ENCODE measurements around the gene TM7SF3. TPM values are rescaled to one million over a fixed set of nuclear protein-coding genes. Genes with fewer than 3 reads are reported as not detected.

Gene TM7SF3
- total RNA-seq, 1 donor from 2014 or later: 426 TPM

DNA sequence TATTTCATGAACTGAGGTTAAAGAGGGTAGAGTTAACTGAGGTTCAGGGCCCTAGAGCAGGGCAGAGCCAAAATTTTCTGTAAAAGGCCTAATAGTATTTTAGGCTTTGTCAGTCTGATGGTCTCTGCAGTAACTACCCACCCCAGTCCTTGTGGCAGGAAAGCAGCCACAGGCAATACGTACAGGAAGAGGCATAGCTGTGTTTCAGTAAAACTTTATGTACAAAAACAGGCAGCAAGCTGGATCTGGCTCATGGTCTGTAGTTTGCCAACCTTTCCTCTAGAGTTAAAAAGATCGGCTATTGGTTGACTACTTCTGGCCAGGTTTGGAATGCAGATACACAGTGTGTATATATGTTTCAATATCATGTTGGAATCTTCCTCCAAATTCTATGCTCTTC, 17.2 kb downstream of the TM7SF3 start:
- no peak for DNase-seq (ENCODE audit: low read depth)
- no peak for FAIRE-seq
- Histone ChIP-seq H3K27me3 (ENCODE audit: control insufficient read depth, insufficient read depth, low read length) (no peaks in the 10 kb centered on the region), H3K4me3 (ENCODE audit: low read depth, low read length) (no peak overlapping the region), H3K36me3 (ENCODE audit: control insufficient read depth, insufficient read depth, low read length) (peaks cover 18% of the 10 kb centered on the region)
- TF ChIP-seq, protein P1, sequence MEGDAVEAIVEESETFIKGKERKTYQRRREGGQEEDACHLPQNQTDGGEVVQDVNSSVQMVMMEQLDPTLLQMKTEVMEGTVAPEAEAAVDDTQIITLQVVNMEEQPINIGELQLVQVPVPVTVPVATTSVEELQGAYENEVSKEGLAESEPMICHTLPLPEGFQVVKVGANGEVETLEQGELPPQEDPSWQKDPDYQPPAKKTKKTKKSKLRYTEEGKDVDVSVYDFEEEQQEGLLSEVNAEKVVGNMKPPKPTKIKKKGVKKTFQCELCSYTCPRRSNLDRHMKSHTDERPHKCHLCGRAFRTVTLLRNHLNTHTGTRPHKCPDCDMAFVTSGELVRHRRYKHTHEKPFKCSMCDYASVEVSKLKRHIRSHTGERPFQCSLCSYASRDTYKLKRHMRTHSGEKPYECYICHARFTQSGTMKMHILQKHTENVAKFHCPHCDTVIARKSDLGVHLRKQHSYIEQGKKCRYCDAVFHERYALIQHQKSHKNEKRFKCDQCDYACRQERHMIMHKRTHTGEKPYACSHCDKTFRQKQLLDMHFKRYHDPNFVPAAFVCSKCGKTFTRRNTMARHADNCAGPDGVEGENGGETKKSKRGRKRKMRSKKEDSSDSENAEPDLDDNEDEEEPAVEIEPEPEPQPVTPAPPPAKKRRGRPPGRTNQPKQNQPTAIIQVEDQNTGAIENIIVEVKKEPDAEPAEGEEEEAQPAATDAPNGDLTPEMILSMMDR (IDR thresholded peaks at IDR 0.05; ENCODE audit: insufficient read depth, low read length, severe bottlenecking): no peak

DNA sequence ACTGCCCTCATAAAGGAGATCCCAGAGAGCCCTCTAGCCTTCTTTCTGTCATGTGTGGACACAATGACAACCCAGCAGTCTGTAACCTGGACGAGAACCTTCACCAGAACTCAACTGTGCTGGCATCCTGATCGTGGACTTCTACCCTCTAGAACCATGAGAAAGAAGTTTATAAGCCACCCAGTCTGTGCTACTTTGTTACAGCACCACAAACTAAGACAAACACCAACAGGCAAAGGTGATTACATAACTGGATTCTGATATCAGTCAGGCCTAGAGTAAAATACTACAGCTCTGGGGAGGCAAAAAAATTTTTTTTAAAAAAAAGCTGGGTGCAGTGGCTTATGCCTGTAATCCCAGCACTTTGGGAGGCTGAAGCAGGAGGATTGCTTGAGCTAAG, 18.5 kb downstream of the TM7SF3 start:
- TF ChIP-seq, protein P1 (IDR thresholded peaks at IDR 0.05; ENCODE audit: insufficient read depth, low read length, severe bottlenecking): no peak
- FAIRE-seq (no peak), DNase-seq (ENCODE audit: low read depth) (no peak)
- peaks cover 20% of the 10 kb centered on the region for H3K36me3 ChIP-seq (ENCODE audit: control insufficient read depth, insufficient read depth, low read length)
- no peaks in the 10 kb centered on the region for H3K27me3 ChIP-seq (ENCODE audit: control insufficient read depth, insufficient read depth, low read length)
- H3K4me3 ChIP-seq (ENCODE audit: low read depth, low read length): no peak overlapping the region

DNA sequence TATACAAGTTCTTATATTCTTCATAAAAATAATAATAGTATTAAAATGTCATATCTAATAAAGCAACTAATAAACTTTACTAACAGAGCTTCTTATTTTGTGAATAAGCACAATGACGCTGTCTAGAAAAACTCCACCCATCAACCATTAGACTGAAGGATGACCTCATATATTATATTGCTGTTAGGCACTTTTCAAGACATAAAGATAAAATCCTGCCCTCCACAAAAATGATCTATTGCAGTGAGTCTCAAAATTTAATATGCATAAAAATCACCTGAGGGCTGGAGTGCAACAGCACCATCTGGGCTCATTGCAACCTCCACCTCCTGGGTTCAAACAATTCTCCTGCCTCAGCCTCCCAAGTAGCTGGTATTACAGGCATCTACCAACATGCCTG, 20.1 kb downstream of the TM7SF3 start:
- no peak for FAIRE-seq

DNA sequence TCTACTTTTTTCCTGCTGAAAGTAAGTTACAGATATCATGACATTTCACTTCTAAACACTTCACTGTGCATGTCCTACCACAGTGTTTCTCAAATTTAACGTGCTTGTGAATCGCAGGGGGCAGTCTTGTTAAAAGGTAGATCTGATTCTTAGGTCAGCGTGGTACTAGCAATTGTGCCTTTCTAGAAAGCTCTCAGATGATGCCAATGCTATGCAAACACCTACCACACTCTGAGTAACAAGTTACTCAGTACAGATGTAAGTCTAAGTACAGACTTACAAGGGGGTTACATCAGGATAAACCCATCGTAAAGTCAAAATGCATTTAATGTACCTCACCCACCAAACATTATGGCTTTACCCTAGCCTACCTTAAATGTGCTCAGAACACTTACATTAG, 22.4 kb downstream of the TM7SF3 start:
- Histone ChIP-seq H3K36me3 (ENCODE audit: control insufficient read depth, insufficient read depth, low read length) (peaks cover 21% of the 10 kb centered on the region), H3K4me3 (ENCODE audit: low read depth, low read length) (no peak overlapping the region), H3K27me3 (ENCODE audit: control insufficient read depth, insufficient read depth, low read length) (no peaks in the 10 kb centered on the region)
- FAIRE-seq (no peak), DNase-seq (ENCODE audit: low read depth) (no peak)
- TF ChIP-seq, protein P1 (IDR thresholded peaks at IDR 0.05; ENCODE audit: insufficient read depth, low read length, severe bottlenecking): no peak

More for the DNA sequence above, 20.1 kb downstream of the TM7SF3 start:
- H3K27me3 ChIP-seq (ENCODE audit: control insufficient read depth, insufficient read depth, low read length): no peaks in the 10 kb centered on the region
- H3K36me3 ChIP-seq (ENCODE audit: control insufficient read depth, insufficient read depth, low read length): peaks cover 24% of the 10 kb centered on the region
- no peak for DNase-seq (ENCODE audit: low read depth)
- no peak overlapping the region for H3K4me3 ChIP-seq (ENCODE audit: low read depth, low read length)
- TF ChIP-seq, protein P1 (IDR thresholded peaks at IDR 0.05; ENCODE audit: insufficient read depth, low read length, severe bottlenecking): no peak

DNA sequence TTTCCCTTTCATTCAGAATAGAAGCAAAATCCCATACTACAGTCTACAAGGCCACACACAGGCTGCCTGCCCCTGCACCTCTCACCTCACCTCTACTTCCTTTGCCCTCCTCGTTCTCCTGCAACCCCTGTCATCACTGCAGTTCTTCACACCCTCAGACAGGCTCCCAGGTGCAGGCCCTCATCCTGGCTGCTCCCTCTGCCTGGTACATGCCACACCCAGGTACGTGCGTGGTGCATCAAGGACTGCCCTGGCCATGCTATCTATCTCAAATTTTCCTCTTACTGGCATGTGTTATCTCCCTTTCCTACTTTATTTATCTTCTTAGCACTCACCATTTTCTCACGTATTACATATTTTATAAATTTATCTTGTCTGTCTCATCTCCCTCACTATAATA, 24.3 kb downstream of the TM7SF3 start:
- no peak for FAIRE-seq
- TF ChIP-seq, protein P1 (IDR thresholded peaks at IDR 0.05; ENCODE audit: insufficient read depth, low read length, severe bottlenecking): no peak
- DNase-seq (ENCODE audit: low read depth): no peak
- peaks cover 16% of the 10 kb centered on the region for H3K36me3 ChIP-seq (ENCODE audit: control insufficient read depth, insufficient read depth, low read length)
- H3K27me3 ChIP-seq (ENCODE audit: control insufficient read depth, insufficient read depth, low read length): no peaks in the 10 kb centered on the region
- no peak overlapping the region for H3K4me3 ChIP-seq (ENCODE audit: low read depth, low read length)

DNA sequence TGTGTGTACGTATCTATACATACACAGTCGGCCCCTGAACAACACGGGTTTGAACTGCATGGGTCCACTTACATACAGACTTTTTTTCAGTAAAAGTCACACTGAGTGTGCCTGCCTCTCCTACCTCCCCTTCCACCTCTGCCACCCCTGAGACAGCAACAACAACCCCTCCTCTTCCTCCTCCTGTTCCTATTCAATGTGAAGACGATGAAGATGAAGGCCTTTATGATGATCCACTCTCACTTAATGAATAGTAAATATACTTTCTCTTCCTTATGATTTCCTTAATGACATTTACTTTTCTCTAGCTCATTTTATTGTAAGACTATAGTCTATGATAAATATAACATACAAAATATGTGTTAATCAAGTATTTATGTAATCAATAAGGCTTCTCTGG, 25.5 kb downstream of the TM7SF3 start:
- Histone ChIP-seq H3K36me3 (ENCODE audit: control insufficient read depth, insufficient read depth, low read length) (peaks cover 15% of the 10 kb centered on the region), H3K4me3 (ENCODE audit: low read depth, low read length) (no peak overlapping the region), H3K27me3 (ENCODE audit: control insufficient read depth, insufficient read depth, low read length) (no peaks in the 10 kb centered on the region)
- DNase-seq (ENCODE audit: low read depth) (no peak), FAIRE-seq (no peak)
- TF ChIP-seq, protein P1 (IDR thresholded peaks at IDR 0.05; ENCODE audit: insufficient read depth, low read length, severe bottlenecking): no peak

All from bronchial epithelial cell (primary cell).